Large intestine (tissue), 3 donors: ENCODE data around the gene PTPRK. TPM values are rescaled to one million over a fixed set of nuclear protein-coding genes. Genes with fewer than 3 reads are reported as not detected.

Source experiments
- DNase-seq, 2 donors: peaks; one replicate each; pipeline versions ENCODE4 v3.0.0 to v3.0.0-alpha.2; 2013
- H3K27ac ChIP-seq: one replicate; pipeline ENCODE4 v1.5.1; 2013; ENCODE audit warnings: low read length
- H3K27me3 ChIP-seq: 2 replicates; pipeline ENCODE4 v1.6.1; 2013; ENCODE audit warnings: low read length; ENCODE audit not compliant: control insufficient read depth, insufficient read depth
- H3K36me3 ChIP-seq: 2 replicates; pipeline ENCODE4 v1.6.1; 2013; ENCODE audit warnings: low read length; ENCODE audit not compliant: control insufficient read depth, insufficient read depth
- H3K4me1 ChIP-seq: one replicate; pipeline ENCODE4 v1.6.1; 2013; ENCODE audit warnings: low read length; ENCODE audit not compliant: control insufficient read depth, insufficient read depth
- H3K4me3 ChIP-seq: one replicate; pipeline ENCODE4 v1.5.1; 2013; ENCODE audit warnings: low read length
- H3K9me3 ChIP-seq: one replicate; pipeline ENCODE4 v1.6.1; 2013; ENCODE audit warnings: mild to moderate bottlenecking, low read depth, low read length, moderate library complexity; ENCODE audit not compliant: control insufficient read depth
- WGBS: methylation state at CpG from one replicate; pipeline ENCODE4 v1.1.5; 2013; ENCODE audit warnings: low lambda C conversion rate; ENCODE audit not compliant: insufficient coverage; 5-methylcytosine and 5-hydroxymethylcytosine counted together
- polyA plus RNA-seq: library from polyadenylated mRNA; unstranded; fragments of 120-200 nt; gene quantifications from one replicate; pipeline ENCODE4 v1.2.1, GENCODE V29; 2013

The PTPRK gene
- polyA plus RNA-seq, 1 donor = 65.4 TPM

- peak overlapping the region; percentile 4 for H3K4me3 ChIP-seq
- peak overlapping the region; percentile 82 for H3K27ac ChIP-seq
- 38% methylated on average over 1 of the region's 2 CpGs for WGBS
- H3K9me3 ChIP-seq = no peaks in the 10 kb centered on the region
- no peaks in the 10 kb centered on the region for H3K36me3 ChIP-seq
- peak; percentile 14 to 79 for DNase-seq
- H3K4me1 ChIP-seq = peaks cover 2% of the 10 kb centered on the region
- H3K27me3 ChIP-seq = no peaks in the 10 kb centered on the region
Observed at GRCh38 chr6:128112494-128112893, 407.9 kb downstream of the PTPRK start.

GRCh38 chr6:128111096-128111495 lies 409.3 kb downstream of the PTPRK start:
- no peaks in the 10 kb centered on the region for H3K9me3 ChIP-seq
- H3K27me3 ChIP-seq = no peaks in the 10 kb centered on the region
- H3K36me3 ChIP-seq = no peaks in the 10 kb centered on the region
- no peak for DNase-seq
- 100% methylated on average over 2 of the region's 2 CpGs for WGBS
- no peak overlapping the region for H3K27ac ChIP-seq
- no peak overlapping the region for H3K4me3 ChIP-seq
- H3K4me1 ChIP-seq = peaks cover 2% of the 10 kb centered on the region

- no peaks in the 10 kb centered on the region for H3K36me3 ChIP-seq
- DNase-seq = no peak
- no peak overlapping the region for H3K4me3 ChIP-seq
- H3K9me3 ChIP-seq = no peaks in the 10 kb centered on the region
- WGBS = no CpG with 5 or more reads among the region's 1 CpG
- peaks cover 2% of the 10 kb centered on the region for H3K4me1 ChIP-seq
- no peak overlapping the region for H3K27ac ChIP-seq
- no peaks in the 10 kb centered on the region for H3K27me3 ChIP-seq
Observed at GRCh38 chr6:128107682-128108081, 412.7 kb downstream of the PTPRK start.

GRCh38 chr6:128099571-128100197 lies 420.7 kb downstream of the PTPRK start:
- Histone ChIP-seq H3K4me3 (no peak overlapping the region), H3K9me3 (no peaks in the 10 kb centered on the region), H3K27ac (no peak overlapping the region), H3K4me1 (no peaks in the 10 kb centered on the region), H3K36me3 (no peaks in the 10 kb centered on the region), H3K27me3 (no peaks in the 10 kb centered on the region)
- no CpG with 5 or more reads among the region's 1 CpG for WGBS
- DNase-seq = no peak

- no peak for DNase-seq
- no peak overlapping the region for H3K27ac ChIP-seq
- H3K9me3 ChIP-seq = no peaks in the 10 kb centered on the region
- no peak overlapping the region for H3K4me3 ChIP-seq
- no peaks in the 10 kb centered on the region for H3K4me1 ChIP-seq
- WGBS = no CpG with 5 or more reads among the region's 2 CpGs
- H3K27me3 ChIP-seq = no peaks in the 10 kb centered on the region
- H3K36me3 ChIP-seq = no peaks in the 10 kb centered on the region
Observed at GRCh38 chr6:128098000-128098581, 422.3 kb downstream of the PTPRK start.

GRCh38 chr6:128097009-128097408 lies 423.4 kb downstream of the PTPRK start:
- H3K27me3 ChIP-seq = no peaks in the 10 kb centered on the region
- H3K4me3 ChIP-seq = no peak overlapping the region
- no peaks in the 10 kb centered on the region for H3K4me1 ChIP-seq
- WGBS = no CpG with 5 or more reads among the region's 3 CpGs
- H3K27ac ChIP-seq = no peak overlapping the region
- DNase-seq = no peak
- no peaks in the 10 kb centered on the region for H3K9me3 ChIP-seq
- no peaks in the 10 kb centered on the region for H3K36me3 ChIP-seq

- no peaks in the 10 kb centered on the region for H3K4me1 ChIP-seq
- no peaks in the 10 kb centered on the region for H3K9me3 ChIP-seq
- no peak overlapping the region for H3K27ac ChIP-seq
- H3K36me3 ChIP-seq = no peaks in the 10 kb centered on the region
- no peaks in the 10 kb centered on the region for H3K27me3 ChIP-seq
- DNase-seq = peak; percentile 7 to 47
- no peak overlapping the region for H3K4me3 ChIP-seq
Observed at GRCh38 chr6:128095362-128095761, 425.0 kb downstream of the PTPRK start.

- no peaks in the 10 kb centered on the region for H3K27me3 ChIP-seq
- no peak overlapping the region for H3K27ac ChIP-seq
- DNase-seq = no peak
- H3K4me3 ChIP-seq = no peak overlapping the region
- no peaks in the 10 kb centered on the region for H3K9me3 ChIP-seq
- WGBS = 100% methylated on average over 1 of the region's 4 CpGs
- peaks cover 24% of the 10 kb centered on the region for H3K36me3 ChIP-seq
- no peaks in the 10 kb centered on the region for H3K4me1 ChIP-seq
Observed at GRCh38 chr6:128079021-128079420, 441.4 kb downstream of the PTPRK start.

GRCh38 chr6:128078276-128078675 lies 442.1 kb downstream of the PTPRK start:
- no CpG with 5 or more reads among the region's 2 CpGs for WGBS
- H3K27me3 ChIP-seq = no peaks in the 10 kb centered on the region
- H3K36me3 ChIP-seq = peaks cover 22% of the 10 kb centered on the region
- no peak overlapping the region for H3K27ac ChIP-seq
- H3K4me3 ChIP-seq = no peak overlapping the region
- no peak for DNase-seq
- no peaks in the 10 kb centered on the region for H3K4me1 ChIP-seq
- H3K9me3 ChIP-seq = no peaks in the 10 kb centered on the region

GRCh38 chr6:128076843-128077242 lies 443.6 kb downstream of the PTPRK start:
- Histone ChIP-seq H3K4me1 (no peaks in the 10 kb centered on the region), H3K9me3 (no peaks in the 10 kb centered on the region), H3K27ac (no peak overlapping the region), H3K4me3 (no peak overlapping the region), H3K36me3 (peaks cover 21% of the 10 kb centered on the region), H3K27me3 (no peaks in the 10 kb centered on the region)
- WGBS = 100% methylated on average over 1 of the region's 1 CpG
- DNase-seq = no peak

- 100% methylated on average over 2 of the region's 2 CpGs for WGBS
- no peak for DNase-seq
- Histone ChIP-seq H3K4me1 (no peaks in the 10 kb centered on the region), H3K27me3 (no peaks in the 10 kb centered on the region), H3K27ac (no peak overlapping the region), H3K4me3 (no peak overlapping the region), H3K36me3 (peaks cover 15% of the 10 kb centered on the region), H3K9me3 (no peaks in the 10 kb centered on the region)
Observed at GRCh38 chr6:128074567-128074966, 445.8 kb downstream of the PTPRK start.
